Testis (tissue), 2 donors: ENCODE data around the gene FAM53B.

ENCODE experiments used
- CTCF ChIP-seq, 3 experiments: fragments of 450-650 bp in 2 of 3; fragments of 200-600 bp in 1 of 3; sonication (generic) in 1 of 3; IDR thresholded peaks; one replicate each; pipeline ENCODE4 v1.5.1; 2016 to 2019; ENCODE audit warnings: antibody characterized with exemption in 3 of 3, mild to moderate bottlenecking in 2 of 3, moderate library complexity in 1 of 3
- POLR2A ChIP-seq: fragments of 450-650 bp; IDR thresholded peaks from one replicate; pipeline ENCODE4 v1.6.1; 2017; ENCODE audit warnings: antibody characterized with exemption, mild to moderate bottlenecking, moderate library complexity

- TF ChIP-seq CTCF (IDR thresholded peaks at IDR 0.05) (no peak), POLR2A (no peak)
These were observed 147.9 kb downstream of the FAM53B start for GRCh38 chr10:124596116-124596785.
